WTC11 (cell line): ENCODE results near the gene TUBD1.

ENCODE experiments used
- CTCF ChIP-seq: fragments of 200-600 bp; IDR thresholded peaks from 2 replicates; pipeline ENCODE4 v1.8.0; 2022; ENCODE audit warnings: antibody characterized with exemption
- E2F5 ChIP-seq: sonication (generic); formaldehyde crosslinking; IDR thresholded peaks from 2 replicates; pipeline ENCODE4 v1.8.1; 2022; ENCODE audit warnings: mild to moderate bottlenecking, moderate library complexity, missing genetic modification reagents
- ETV6 ChIP-seq: sonication (generic); formaldehyde crosslinking; IDR thresholded peaks from 2 replicates; pipeline ENCODE4 v1.8.1; 2022; ENCODE audit warnings: mild to moderate bottlenecking, missing genetic modification reagents
- FOXJ3 ChIP-seq: sonication (generic); formaldehyde crosslinking; IDR thresholded peaks from 2 replicates; pipeline ENCODE4 v1.9.0; 2021; ENCODE audit warnings: missing genetic modification reagents, mild to moderate bottlenecking, borderline replicate concordance
- IRF2 ChIP-seq: sonication (generic); formaldehyde crosslinking; IDR thresholded peaks from 2 replicates; pipeline ENCODE4 v1.8.0; 2022; ENCODE audit warnings: low read depth, missing genetic modification reagents, borderline replicate concordance
- MAX ChIP-seq: sonication (generic); formaldehyde crosslinking; IDR thresholded peaks from 2 replicates; pipeline ENCODE4 v1.8.0; 2022; ENCODE audit warnings: mild to moderate bottlenecking, missing genetic modification reagents
- NFYB ChIP-seq: sonication (generic); formaldehyde crosslinking; conservative IDR thresholded peaks from 2 replicates; pipeline ENCODE4 v1.8.0; 2022; ENCODE audit warnings: low read depth, missing genetic modification reagents
- NR1H2 ChIP-seq: sonication (generic); formaldehyde crosslinking; IDR thresholded peaks from 2 replicates; pipeline ENCODE4 v1.9.0; 2021; ENCODE audit warnings: mild to moderate bottlenecking, moderate library complexity, missing genetic modification reagents
- NR2C2 ChIP-seq: sonication (generic); formaldehyde crosslinking; IDR thresholded peaks from 2 replicates; pipeline ENCODE4 v1.8.0; 2022; ENCODE audit warnings: mild to moderate bottlenecking, missing genetic modification reagents
- SOX15 ChIP-seq: fragments of 250-450 bp; sonication (Bioruptor Pico); IDR thresholded peaks from 2 replicates; pipeline ENCODE4 v1.9.0; 2021; ENCODE audit warnings: mild to moderate bottlenecking
- TCF7 ChIP-seq: sonication (generic); formaldehyde crosslinking; IDR thresholded peaks from 2 replicates; pipeline ENCODE4 v1.8.0; 2022; ENCODE audit warnings: mild to moderate bottlenecking, low read depth, missing genetic modification reagents, moderate library complexity
- TP53 ChIP-seq: sonication (generic); formaldehyde crosslinking; IDR thresholded peaks from 2 replicates; pipeline ENCODE4 v1.8.1; 2023; ENCODE audit warnings: mild to moderate bottlenecking, missing genetic modification reagents
- ZNF121 ChIP-seq: sonication (generic); formaldehyde crosslinking; IDR thresholded peaks from 2 replicates; pipeline ENCODE4 v1.8.0; 2023; ENCODE audit warnings: missing genetic modification reagents
- ZNF416 ChIP-seq: fragments of 250-450 bp; sonication (Bioruptor Pico); IDR thresholded peaks from 2 replicates; pipeline ENCODE4 v1.9.0; 2021; ENCODE audit warnings: mild to moderate bottlenecking, inconsistent platforms

GRCh38 chr17:59829217-59830006 lies 63.3 kb downstream of the TUBD1 start:
- TF ChIP-seq CTCF = no peak
- TF ChIP-seq ZNF416 (CRISPR knock-in tag) = no peak
- no peak for TF ChIP-seq E2F5
- TF ChIP-seq NR1H2 (CRISPR knock-in tag) = no peak
- no peak for TF ChIP-seq TCF7 (CRISPR knock-in tag)
- TF ChIP-seq TP53 (CRISPR knock-in tag) = no peak
- no peak for TF ChIP-seq FOXJ3 (CRISPR knock-in tag)
- no peak for TF ChIP-seq MAX (CRISPR knock-in tag)
- no peak for TF ChIP-seq ZNF121 (CRISPR knock-in tag)
- no peak for TF ChIP-seq NFYB (CRISPR knock-in tag)
- no peak for TF ChIP-seq IRF2 (CRISPR knock-in tag)
- no peak for TF ChIP-seq SOX15
- TF ChIP-seq NR2C2 = no peak
- TF ChIP-seq ETV6 = no peak
